Activated CD8-positive, alpha-beta T cell treated with anti-CD3 and anti-CD28 coated beads for 36 hours (primary cell): ENCODE measurements around the gene CDH23. TPM values are rescaled to one million over a fixed set of nuclear protein-coding genes. Genes with fewer than 3 reads are reported as not detected.
A peak's percentile ranks its signal among the peaks of the same experiment; 100 is the strongest.

Experiments used
- ATAC-seq: fragments of 200-7000 bp; cut with Tn5 transposase; one replicate; pipeline ENCODE4 v1.10.0; 2021; ENCODE audit warnings: mild to moderate bottlenecking, moderate library complexity
- CTCF ChIA-PET: fragments of 350-600 bp; sonication (Branson Sonifier 250); formaldehyde crosslinking; loops from one replicate; lab custom pipeline; 2021; ENCODE audit warnings: antibody characterized with exemption; lab: Charles Lee
- POLR2A ChIA-PET: fragments of 350-600 bp; sonication (Branson Sonifier 250); formaldehyde crosslinking; loops from one replicate; lab custom pipeline; 2021; ENCODE audit warnings: antibody characterized with exemption; lab: Charles Lee
- DNase-seq: peaks from one replicate; pipeline ENCODE4 v3.0.0-alpha.2; 2020
- H3K27ac Mint-ChIP-seq: one replicate; pipeline ENCODE4 v1.8.0; 2021; ENCODE audit warnings: mild to moderate bottlenecking, mixed read lengths
- H3K27me3 Mint-ChIP-seq: one replicate; pipeline ENCODE4 v1.8.0; 2021; ENCODE audit warnings: mixed read lengths
- H3K36me3 Mint-ChIP-seq: one replicate; pipeline ENCODE4 v1.8.0; 2021; ENCODE audit warnings: low read depth, mixed read lengths
- H3K4me1 Mint-ChIP-seq: one replicate; pipeline ENCODE4 v1.8.0; 2021; ENCODE audit warnings: low read depth, mixed read lengths
- H3K4me3 Mint-ChIP-seq: one replicate; pipeline ENCODE4 v1.8.0; 2021; ENCODE audit warnings: mild to moderate bottlenecking, moderate library complexity, mixed read lengths
- H3K9me3 Mint-ChIP-seq: one replicate; pipeline ENCODE4 v1.8.0; 2021; ENCODE audit warnings: mixed read lengths
- intact Hi-C: fragments of 100-400 bp; cut with micrococcal nuclease; formaldehyde crosslinking; loops from one replicate; pipeline ENCODE4 v1.10.0; 2022
- total RNA-seq, 2 experiments: library from RNA; stranded (reverse); gene quantifications; one replicate each; pipeline ENCODE4 v1.2.3, GENCODE V29; 2021
- TF ChIP-seq, protein P1 (sequence below): fragments of 200-600 bp; IDR thresholded peaks from one replicate; pipeline ENCODE4 v1.8.0; 2022; ENCODE audit warnings: antibody characterized with exemption, mild to moderate bottlenecking

CDH23 gene
- total RNA-seq, 2 experiments from 2014 or later, result 2.4 to 2.7 TPM

DNA sequence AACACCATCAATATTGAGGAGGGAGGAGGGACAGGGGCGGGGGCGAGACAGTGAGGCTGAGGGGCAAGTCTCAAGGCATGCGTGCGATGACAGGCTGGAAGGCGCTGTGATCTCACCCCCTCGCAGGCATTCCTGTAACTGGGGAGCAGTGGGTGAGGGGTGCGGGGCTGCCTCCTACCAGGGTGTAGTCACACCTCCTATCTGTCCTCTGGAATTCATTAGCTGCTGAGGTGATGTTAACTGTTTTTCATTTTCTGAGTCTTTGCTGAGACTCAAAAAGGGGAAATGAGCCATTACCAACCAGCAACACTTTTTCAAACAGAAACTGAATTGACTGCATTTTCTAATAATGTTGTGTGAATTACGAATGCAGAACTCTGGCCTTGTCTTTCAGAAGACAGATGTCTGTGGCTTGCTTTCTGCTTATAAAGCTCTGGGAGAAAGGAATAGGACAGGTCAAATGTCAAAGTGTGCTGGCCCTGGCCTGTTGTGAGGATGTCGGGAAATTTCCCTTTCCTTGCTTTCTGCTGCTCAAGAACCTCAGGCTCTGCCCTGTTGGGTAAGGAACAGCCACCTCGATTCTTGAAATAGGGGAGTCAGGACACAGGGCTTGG lies 23.7 kb upstream of the CDH23 start:
- ChIA-PET POLR2A (interaction anchor here (1.1 kb wide), 1 partner anchor 57 kb away, joined by 3 read pairs; no protein-coding TSS in a partner anchor), CTCF (interaction anchor here (1.5 to 3.9 kb wide), 3 partner anchors 11 to 439 kb away, joined by 3 to 19 read pairs (median 7); no protein-coding TSS in a partner anchor)
- Mint-ChIP-seq H3K27me3 (peaks cover 4% of the 10 kb centered on the region), H3K9me3 (no peaks in the 10 kb centered on the region), H3K4me1 (peaks cover 8% of the 10 kb centered on the region), H3K36me3 (no peaks in the 10 kb centered on the region), H3K4me3 (no peak overlapping the region), H3K27ac (no peak overlapping the region)
- intact Hi-C loops, result no loop called here
- TF ChIP-seq, protein P1, sequence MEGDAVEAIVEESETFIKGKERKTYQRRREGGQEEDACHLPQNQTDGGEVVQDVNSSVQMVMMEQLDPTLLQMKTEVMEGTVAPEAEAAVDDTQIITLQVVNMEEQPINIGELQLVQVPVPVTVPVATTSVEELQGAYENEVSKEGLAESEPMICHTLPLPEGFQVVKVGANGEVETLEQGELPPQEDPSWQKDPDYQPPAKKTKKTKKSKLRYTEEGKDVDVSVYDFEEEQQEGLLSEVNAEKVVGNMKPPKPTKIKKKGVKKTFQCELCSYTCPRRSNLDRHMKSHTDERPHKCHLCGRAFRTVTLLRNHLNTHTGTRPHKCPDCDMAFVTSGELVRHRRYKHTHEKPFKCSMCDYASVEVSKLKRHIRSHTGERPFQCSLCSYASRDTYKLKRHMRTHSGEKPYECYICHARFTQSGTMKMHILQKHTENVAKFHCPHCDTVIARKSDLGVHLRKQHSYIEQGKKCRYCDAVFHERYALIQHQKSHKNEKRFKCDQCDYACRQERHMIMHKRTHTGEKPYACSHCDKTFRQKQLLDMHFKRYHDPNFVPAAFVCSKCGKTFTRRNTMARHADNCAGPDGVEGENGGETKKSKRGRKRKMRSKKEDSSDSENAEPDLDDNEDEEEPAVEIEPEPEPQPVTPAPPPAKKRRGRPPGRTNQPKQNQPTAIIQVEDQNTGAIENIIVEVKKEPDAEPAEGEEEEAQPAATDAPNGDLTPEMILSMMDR, result no peak
- DNase-seq (no peak), ATAC-seq (no peak)

DNA sequence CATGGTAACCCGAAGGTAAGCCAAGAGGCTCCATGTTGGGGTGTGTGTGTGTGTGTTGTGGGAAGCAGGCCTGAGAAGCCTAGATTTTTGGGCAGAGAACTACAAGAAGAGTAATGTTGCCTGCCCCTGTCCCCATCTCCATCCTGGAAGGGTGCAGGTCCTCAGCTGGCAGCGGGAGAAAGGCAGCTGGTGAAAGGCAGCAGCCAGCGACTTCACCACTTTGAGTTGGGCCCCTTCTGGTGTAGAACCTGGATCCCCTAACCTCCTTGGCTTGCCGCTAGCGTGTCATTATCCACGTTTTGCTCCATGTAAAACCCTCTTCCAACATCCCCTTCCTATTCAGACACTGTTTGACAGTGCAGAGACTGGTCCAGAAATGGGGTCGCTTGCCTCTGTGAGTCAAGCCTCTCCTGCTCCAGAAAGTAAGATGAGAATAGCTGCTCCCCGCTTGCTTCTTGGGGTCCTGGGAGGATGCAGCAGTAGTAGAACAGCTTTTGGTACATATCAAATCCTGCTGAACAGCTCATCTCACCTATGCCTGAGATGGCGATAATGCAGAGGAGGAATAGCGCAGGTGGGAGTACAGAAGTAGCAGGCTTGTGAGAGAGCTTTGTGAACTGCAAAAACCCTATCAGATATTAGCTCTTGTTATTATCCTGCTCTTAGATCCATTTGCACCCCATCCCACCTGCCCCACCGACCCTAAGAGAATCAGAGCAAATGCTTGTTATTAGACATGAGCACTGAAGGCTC lies 22.1 kb upstream of the CDH23 start:
- DNase-seq, result no peak
- no peak overlapping the region for H3K27ac Mint-ChIP-seq
- ChIA-PET CTCF (interaction anchor here (1.0 to 3.8 kb wide), 2 partner anchors 10 to 195 kb away, joined by 3 to 21 read pairs; no protein-coding TSS in a partner anchor), POLR2A (interaction anchor here (0.7 kb wide), 1 partner anchor 190 kb away, joined by 3 read pairs; no protein-coding TSS in a partner anchor)
- H3K36me3 Mint-ChIP-seq, result no peaks in the 10 kb centered on the region
- no peak for ATAC-seq
- intact Hi-C loops, result loop anchor here (5.0 kb wide), 1 partner anchor 57 kb away; the partner anchor contains the start of gene SLC29A3
- peaks cover 4% of the 10 kb centered on the region for H3K27me3 Mint-ChIP-seq
- no peak overlapping the region for H3K4me3 Mint-ChIP-seq
- peaks cover 8% of the 10 kb centered on the region for H3K4me1 Mint-ChIP-seq
- TF ChIP-seq, protein P1, result no peak
- H3K9me3 Mint-ChIP-seq, result no peaks in the 10 kb centered on the region

DNA sequence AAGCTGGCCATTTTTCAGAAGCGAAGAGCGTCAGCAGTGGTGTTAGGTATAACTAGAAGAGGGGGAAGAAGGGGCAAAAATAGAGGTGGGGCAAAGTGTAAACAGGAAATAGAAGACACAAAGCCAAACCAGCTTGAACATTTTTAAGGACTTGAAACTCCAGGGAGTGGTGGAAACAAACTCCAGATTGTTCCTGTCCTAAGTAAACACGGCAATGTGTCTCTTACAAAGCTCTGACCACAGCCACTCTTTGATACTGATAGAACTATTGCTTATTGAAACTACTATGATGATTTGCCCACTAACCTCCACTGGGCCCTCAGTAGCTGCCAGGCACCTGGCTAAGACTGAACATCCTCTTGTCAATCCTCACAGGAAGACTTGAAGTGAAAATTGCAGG lies 20.8 kb upstream of the CDH23 start:
- no peak overlapping the region for H3K27ac Mint-ChIP-seq
- peak overlapping the region; percentile 75 for H3K4me3 Mint-ChIP-seq
- ChIA-PET POLR2A (interaction anchor here (1.5 kb wide), 1 partner anchor 14 kb away, joined by 3 read pairs; no protein-coding TSS in a partner anchor), CTCF (interaction anchor here (0.9 to 4.6 kb wide), 5 partner anchors 9 to 332 kb away, joined by 3 to 21 read pairs (median 17); no protein-coding TSS in a partner anchor)
- peaks cover 8% of the 10 kb centered on the region for H3K4me1 Mint-ChIP-seq
- intact Hi-C loops, result loop anchor here (5.0 kb wide), 1 partner anchor 59 kb away; the partner anchor contains the start of gene SLC29A3
- TF ChIP-seq, protein P1, result no peak
- ATAC-seq (no peak), DNase-seq (no peak)
- H3K27me3 Mint-ChIP-seq, result peaks cover 4% of the 10 kb centered on the region
- no peaks in the 10 kb centered on the region for H3K36me3 Mint-ChIP-seq
- no peaks in the 10 kb centered on the region for H3K9me3 Mint-ChIP-seq

DNA sequence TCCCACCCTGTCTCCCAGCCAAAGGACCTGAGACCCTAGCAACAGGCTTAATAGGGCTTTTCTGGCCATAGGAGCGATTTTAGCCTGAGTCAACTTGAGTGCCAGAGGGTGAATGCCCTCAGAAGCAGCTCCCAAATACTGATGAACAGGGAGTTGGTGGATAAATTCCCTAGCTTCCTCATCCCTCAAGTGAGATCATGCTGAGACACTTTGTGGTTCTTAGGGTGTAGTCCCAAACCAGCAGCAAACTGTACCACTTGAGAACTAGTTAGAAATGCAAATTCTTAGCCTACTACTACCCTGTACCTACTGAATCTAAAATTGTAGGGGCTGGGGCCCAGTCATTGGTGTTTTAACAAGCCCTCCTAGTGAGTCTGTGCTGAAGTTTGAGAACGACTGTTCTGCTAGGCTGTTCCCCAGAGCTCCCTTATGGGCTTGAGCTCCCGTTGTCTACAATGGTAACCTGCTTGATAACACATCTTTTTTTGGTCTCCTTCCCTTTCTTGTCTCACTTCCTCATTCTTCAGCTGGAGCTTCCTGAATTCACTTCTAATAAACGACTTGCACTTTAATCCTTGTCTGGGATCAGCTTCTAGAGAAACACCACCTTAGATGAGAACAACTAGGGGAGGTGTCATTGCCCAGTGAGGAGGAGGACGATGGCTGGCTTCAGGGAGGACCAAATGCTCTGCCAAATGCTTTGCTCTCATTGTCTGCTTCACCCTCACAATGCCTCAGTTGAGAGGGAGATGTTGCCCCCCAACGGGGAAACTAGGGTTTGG lies 18.2 kb upstream of the CDH23 start:
- intact Hi-C loops, result loop anchor here (5.0 kb wide), 1 partner anchor 61 kb away; the partner anchor contains the start of gene SLC29A3
- no peak overlapping the region for H3K27ac Mint-ChIP-seq
- TF ChIP-seq, protein P1, result no peak
- ChIA-PET POLR2A (interaction anchor here (0.9 to 1.2 kb wide), 2 partner anchors 60 to 153 kb away, joined by 3 read pairs; partner anchors contain the start of gene SLC29A3), CTCF (interaction anchor here (1.1 to 4.6 kb wide), 11 partner anchors 11 to 518 kb away, joined by 3 to 19 read pairs (median 5); partner anchors contain the start of genes CDH23, SLC29A3 and VSIR)
- DNase-seq (no peak), ATAC-seq (no peak)
- H3K27me3 Mint-ChIP-seq, result no peaks in the 10 kb centered on the region
- peaks cover 8% of the 10 kb centered on the region for H3K4me1 Mint-ChIP-seq
- no peak overlapping the region for H3K4me3 Mint-ChIP-seq
- H3K9me3 Mint-ChIP-seq, result no peaks in the 10 kb centered on the region
- H3K36me3 Mint-ChIP-seq, result no peaks in the 10 kb centered on the region
